HG02884 (cell line): ENCODE results near the gene MAML3.

Experiments
- ATAC-seq: cut with Tn5 transposase; IDR thresholded peaks from one replicate; pipeline ENCODE4 v1.9.1; 2021; ENCODE audit warnings: mild to moderate bottlenecking, moderate library complexity; ENCODE audit not compliant: unreplicated experiment

The MAML3 gene

DNA sequence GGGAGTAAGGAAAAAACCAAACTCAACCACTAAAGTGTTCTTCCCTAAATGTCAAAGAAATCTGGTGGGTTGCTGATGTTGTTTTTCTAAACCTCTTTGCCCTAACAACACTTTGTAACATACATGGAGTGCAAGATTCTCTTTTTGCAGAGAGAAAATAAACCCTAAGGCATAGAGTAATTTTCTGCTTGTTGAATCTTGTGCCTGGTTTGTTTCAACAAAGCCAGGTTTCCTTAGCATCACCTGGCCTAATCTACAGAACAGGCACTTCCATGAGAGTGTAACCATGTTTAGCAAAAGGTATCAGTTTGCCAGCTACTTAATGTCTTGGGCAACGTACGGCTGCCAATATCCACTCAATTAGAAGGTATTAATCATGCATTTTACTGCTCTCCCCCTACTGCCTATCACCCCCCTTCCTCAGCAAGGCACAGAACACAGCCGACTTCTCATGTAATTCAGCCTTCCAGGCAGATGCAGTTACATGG is 219.2 kb downstream of the MAML3 start:
- no peak for ATAC-seq

DNA sequence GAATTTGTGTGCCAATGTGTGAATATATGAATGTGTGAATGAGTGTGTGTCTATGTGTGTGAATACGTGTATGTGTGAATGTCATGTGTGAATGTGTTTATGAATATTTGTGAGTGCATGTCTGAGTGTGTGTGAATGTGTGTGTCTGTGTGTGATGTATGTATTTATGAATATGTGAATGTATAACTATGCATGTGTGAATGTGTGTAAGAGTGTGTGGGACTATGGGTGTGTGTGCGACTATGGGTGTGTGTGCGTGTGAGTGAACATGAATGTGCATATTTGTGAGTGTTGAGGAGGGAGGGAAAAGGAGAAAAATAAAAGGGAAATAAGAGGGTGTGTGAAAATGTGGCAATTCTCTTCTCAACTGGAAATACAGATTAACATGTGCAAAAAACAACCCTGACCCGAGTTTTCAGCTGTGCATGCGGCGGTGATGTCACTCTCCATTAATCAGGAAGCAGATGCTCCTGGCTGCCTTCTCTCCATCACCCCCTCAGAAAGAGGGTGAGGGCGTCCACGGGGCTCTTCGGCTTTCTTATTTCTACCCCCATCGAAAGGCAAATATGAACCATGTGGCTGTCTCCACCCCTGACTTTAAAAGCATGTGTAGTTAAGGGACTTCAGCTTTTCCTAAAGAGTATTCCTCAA is 219.8 kb downstream of the MAML3 start:
- ATAC-seq: no peak

DNA sequence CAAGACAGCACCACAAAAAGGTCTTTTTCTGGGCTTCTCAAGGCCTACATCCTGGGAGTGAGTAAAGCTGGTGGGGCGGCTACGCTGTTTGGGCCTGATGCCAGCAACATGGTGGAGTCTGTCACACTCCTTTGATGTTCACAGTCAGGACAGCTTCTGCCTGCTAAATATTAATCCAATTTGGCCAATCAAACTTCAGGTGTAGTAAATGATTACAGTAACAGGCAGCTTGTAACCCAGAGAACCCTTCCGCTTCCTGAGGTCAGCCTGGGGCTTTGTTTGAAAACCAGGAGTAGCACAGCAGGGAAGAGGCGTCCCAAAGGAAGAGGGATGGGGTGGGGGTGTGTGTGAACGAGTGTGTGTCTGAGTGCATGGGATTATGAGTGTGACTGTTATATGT is 220.4 kb downstream of the MAML3 start:
- ATAC-seq: no peak

DNA sequence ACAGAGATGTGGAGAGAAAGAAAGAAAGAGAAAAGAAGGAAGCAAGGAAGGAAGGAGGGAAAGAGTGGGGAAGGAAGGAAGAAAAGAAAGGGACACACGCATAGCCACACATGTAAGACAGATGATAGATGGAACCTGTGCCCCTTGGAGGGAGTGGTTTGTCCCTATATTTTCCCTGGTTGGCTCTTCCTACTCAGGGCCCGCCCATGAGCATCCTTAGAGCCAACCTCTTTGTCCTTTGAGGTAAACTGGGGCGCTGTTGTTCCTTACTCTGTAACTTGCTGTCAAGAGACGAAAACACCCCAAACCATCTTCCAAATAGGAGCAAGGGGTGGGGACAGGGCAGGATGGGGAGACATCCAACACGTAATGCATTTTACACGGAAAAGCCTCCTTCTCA is 220.9 kb downstream of the MAML3 start:
- ATAC-seq: no peak

DNA sequence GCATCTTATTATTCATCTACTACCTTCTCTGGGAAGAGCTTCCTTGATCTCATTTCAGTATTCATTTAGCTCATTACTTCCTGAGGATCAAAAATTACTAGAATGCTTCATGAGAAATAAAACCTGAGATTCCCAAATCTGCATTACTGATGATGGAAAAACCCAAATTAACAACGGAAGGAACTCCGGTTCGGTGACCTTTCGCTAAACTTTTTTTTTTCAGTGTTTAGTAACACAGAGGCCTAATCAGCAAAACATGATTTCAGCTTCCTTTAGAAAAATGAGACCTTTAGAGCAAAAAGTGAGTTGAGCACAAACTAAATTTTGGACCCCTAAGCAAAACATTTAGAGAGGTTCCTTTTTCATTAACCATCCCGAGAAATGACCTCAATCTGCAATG is 229.2 kb downstream of the MAML3 start:
- ATAC-seq: no peak

DNA sequence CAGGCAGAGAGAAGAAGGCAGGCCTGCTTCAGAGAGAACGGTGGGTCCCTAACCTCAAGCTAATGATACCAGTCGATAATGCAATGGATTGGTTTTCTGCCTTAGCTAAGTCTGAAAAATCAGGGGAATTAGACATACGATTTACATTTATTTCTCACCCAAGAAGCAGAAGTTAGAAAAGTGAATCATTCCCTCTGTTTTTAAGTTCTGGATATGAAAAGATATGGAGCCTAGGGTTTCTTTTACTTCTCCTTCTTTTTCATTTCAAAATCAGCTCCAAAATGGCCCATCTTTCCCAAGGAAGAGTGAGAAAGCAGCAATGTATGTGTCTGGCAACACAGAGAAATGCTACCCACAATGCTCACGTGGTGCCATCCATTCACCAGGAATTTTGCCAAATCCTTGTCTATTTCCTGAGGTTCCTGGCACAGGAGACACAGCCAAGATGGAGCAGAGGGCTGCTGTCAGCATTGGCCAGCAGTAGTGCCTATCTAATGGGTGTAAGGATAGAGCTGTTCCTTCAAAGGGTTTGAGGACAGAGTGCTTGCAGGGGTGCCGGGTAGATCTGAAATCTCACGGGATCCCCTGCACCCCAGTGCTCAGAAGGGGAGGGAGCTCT is 231.5 kb downstream of the MAML3 start:
- ATAC-seq: no peak

DNA sequence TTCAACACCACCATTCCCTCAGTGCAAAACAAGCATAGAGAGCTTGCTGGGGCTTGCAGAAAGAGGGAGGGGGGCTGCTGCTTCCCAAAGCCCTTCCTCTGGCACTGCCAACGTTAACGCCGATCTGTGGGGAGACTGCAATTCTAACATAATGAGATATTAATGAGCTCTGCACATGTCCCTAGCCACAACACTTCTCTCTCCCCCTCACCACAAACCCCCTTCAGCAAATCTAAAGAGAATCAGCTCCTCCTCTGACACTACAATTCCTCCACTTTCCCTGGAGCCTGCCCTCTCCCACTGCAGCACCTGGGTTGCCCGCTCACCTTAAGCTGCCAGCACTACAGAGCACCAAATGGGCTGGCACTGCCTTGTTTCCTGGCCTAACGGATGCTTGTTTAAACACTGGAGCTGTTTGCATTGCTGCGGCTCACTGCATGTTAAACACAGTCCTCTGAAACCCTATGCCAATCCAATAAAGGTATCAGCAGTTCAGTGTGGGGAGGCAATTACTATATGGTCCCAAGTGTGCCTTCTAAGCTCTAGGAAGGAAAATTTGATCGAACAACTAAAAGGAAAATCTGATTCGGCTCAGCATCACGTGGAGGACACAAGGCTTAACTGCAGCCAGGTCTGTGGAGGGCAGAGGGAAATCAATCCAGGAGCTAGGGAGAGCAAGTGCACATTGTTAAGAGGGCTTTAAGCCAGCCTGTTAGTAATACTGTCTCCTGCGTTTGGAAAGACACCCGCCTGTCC is 232.4 kb downstream of the MAML3 start:
- no peak for ATAC-seq

DNA sequence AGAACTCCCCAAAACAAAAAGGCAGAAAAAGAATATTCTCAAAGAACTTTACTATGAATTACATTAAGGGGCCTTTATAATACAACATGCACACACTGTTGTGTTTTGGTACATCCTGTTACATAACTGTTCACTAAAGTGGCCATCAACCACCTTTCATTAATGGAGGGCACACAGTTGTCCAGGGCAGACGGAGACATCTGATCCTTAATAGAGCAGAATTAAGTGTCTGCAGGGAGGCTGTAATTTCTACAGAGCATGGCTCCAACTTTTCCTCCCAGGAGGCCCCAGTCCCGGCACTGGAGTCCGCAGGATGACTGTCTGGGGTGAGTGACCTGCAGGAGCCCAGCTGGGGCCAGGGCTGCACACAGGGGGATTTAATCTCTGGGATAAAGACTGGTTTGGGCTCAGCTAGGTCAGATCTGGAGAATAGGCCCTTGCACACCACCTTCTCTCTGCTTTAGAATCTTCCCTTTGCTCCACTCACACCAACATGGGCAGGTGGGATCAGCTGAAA is 233.4 kb downstream of the MAML3 start:
- no peak for ATAC-seq

DNA sequence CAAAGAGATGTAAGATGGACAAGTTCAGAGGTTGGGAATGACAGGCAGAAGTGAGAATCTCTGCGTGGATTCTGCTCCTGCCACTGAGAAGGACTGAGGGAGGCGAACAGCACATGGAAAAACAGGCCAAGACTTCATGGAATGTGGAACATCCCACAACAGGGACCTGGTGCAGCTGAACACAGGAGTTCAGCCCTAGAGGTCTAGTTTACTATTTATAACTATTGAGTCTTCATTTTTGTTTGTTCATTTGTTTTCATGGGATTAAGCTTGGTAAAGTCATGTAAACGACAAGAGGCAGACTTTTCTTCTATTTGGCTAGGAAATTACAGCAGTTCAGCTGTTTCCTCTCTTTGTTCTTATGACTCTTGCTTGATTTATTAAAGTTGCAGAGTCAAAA is 234.5 kb downstream of the MAML3 start:
- ATAC-seq: no peak

DNA sequence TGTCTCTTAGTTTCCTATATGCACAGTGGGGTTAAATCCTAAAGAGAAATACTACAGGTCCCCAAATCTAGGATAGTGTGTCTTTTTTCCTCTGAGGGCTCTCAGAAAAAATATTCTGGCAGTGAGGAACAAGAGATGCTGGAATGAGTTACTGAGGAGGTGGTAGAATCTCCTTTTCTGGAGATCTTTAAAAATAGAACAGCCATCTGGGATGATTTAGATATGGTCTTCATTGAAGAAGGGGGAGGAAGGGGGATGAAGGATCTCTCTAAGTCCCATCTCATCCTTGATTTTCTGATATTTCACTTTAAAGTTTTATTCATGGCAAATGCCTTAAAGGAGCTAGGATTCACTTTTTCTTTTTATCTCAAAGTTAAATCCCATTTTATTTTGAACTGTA is 235.0 kb downstream of the MAML3 start:
- ATAC-seq: no peak

DNA sequence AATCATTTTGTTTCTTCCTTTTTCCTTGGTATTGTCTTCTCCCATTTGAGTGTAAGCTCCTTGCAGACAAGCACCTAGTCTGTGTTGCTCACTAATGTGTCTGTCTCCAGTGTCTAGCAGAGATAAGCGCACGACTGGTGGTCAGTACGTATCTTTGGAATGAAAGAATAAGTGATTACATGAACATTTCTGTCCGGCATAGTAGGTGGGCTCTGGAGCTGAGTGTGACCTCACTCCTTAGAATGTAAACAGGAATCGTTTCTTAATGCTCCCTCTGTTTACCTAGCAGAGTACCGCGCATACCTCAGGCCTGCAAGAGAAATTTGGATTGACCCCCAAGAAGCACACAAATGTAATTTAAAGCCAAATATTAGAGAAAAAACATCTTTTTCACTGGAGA is 235.4 kb downstream of the MAML3 start:
- ATAC-seq: no peak

DNA sequence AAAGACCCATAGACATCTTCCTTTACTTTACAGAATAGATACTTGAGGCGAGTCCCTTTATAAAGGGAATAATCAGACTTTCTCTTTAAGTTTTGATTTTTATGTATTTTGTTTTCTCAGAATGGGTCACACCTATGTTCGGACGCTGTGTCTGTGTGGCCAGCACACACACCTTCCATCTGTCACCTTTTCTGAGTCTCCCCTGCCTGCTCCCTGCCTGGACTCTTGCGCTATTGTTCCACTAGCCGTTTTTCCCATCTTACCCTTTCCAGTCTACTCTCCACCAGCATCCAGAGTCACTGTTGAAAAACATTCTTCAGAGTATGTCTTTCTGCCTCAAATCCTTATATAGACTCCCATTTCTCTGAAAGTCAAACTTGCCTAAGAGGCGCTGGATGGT is 236.1 kb downstream of the MAML3 start:
- ATAC-seq: no peak

DNA sequence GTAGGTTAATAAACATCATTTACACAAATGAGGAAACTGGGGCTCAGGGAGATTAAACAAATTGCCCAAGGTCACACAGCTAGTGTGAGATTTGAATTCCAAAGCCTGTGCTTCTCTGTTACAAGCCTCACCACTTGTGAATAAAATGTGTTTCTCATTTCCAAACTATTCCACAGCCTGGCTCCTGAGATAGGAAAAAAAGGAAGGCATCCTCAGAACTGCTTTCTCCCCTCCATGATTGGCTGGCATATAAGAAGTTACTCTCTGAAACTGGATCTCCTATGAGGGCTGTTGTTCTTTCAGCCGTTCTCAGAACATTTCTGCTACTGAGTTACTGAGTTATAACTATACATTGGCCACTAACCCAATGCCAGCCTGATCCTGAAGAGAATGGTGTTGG is 237.9 kb downstream of the MAML3 start:
- no peak for ATAC-seq

DNA sequence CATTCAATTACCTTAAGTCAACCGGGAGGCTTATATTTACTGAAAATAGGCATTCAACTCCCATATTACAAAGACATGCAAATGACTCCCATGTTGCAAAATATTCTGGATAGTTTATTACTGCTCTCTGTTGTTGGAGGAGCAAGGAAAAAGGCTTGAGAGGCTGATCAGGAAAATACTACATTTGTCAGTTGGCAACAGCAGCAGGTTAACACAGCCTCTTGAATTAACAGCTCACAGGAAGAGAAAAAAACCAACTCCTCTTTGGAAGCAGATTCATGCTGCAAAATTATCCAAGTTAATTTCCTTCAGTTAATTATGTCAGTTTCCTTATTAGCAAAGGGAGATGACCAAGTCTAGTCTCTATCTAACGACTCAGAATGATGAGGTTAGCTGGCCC is 238.9 kb downstream of the MAML3 start:
- no peak for ATAC-seq

DNA sequence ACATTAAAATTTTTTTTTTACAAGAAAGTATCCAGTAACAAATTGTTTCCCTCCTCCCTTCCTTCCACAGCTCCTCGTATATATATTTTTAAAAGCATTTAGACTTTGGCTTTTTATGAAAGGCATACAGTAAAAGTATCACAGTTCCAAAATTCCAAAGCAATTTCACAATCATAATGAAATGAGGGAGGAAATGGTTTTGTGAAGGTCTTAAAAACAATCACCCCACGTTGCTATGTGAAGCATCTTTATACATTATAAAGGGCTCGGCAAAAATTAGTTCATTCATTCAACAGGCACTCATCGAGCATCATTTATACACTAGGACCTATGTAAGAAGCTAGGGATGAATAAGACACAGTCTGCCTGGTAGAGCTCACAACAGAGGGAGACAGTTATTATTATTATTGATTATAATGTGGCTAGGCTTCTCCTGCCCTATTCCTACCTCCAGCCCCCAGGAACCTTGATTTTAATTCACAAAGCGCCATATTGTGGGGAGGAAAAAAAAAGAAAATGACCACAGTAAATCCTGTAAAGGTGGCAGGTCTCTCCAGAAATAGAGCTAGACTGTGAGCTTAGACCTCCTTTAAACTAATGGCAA is 239.9 kb downstream of the MAML3 start:
- no peak for ATAC-seq

DNA sequence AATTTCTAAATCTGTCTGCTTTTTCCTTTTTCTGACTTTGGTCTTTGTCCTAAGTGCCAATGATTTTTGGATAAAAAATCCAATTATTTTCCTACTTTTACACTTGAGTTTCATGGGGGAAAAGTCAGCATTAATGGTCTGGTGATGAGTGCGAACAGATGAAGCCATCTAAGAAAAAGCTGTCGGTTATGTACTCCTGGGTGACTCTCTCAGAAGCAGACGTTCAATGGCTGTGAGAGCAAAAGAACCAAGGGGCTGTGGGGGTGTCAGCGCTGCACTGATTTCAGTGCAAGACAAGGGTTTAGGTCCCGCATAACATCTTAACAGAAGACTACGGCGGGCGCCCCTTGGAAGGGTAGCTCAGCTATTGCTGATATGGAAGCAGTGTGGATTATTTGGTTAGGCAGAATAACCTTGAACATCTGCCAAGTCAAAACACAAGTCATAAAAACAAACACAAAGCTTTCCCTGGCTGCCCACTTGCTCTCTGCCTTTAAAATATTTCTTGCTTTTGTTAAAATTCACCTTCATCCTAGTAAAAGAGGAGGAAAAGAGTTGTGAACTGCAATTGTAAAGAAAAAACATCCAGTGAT is 240.5 kb downstream of the MAML3 start:
- no peak for ATAC-seq

DNA sequence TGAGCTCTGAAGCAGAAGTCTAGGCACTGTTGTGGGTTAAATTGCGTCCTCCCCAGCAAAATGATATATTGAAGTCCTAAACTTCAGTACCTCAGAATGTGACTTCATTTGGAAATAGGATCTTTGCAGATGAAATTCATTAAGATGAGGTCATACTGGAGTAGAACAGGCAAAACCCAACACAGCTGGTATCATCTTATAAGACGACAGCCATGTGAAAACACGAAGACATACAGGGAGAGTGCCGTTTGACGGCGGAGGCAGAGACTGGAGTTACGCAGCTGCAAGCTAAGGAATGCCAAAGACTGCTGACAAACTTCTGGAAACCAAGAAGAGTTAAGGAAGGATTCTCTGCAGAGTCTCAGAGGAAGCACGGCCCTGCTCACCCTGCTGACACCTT is 241.5 kb downstream of the MAML3 start:
- no peak for ATAC-seq

DNA sequence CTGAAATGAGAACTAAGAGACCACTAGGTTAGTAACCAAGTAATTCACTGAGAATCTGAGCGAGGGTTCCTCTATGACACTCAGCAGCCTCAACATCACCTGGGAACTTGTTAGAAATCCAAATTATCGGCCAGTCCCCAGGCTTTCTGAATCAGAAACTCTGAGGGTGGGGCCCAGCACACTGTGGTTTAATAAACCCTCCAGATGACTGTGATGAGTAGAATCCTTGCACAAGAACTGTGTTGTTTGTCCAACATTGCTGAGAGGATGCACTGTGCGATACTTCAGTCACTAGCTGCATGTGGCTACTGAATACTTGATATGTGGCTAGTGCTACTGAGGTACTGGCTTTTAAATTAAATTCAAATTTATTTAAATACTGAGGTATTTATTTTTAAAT is 243.9 kb downstream of the MAML3 start:
- ATAC-seq: no peak

DNA sequence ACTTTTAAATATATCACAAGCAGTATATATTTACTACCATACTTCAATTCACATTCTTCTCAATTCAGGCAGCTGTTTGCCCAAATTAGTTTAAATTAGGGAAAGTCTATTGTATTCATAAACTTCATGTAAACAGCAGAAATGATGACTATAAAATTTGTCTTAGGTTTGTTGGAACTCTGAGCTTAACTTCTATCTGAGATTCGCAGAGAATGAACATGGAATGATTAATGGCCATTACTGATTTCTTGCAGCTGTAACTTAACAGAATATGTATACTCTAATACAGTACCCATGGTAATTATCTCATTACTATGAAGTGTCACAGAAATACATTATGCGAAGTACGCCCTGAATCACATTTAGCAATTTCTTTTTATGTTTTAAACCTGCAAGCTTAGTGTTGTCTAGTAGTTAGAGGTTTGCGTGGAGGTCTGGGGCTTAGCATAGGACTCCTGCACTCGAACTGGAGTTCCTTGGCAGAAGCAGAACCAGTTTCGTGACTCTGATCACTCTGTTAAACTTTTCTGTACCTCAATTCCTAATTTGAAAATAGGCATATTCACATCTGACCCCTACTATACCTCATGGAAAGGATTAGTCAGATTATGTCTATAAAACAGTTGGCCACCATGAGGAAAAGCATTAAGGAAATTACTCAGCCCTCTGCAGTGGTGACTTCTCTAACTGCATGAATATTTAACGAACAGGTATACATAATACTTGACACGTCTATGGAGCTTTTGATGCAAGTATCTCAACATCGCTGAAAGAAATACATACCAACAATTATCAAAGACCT is 245.1 kb downstream of the MAML3 start:
- ATAC-seq: no peak
